Nephron progenitor cell (in vitro differentiated cells): ENCODE data around the gene RPS10.

Source experiments
- DNase-seq: peaks from one replicate; pipeline ENCODE4 v3.0.0; 2021
- H3K27ac Mint-ChIP-seq: 2 replicates; pipeline ENCODE4 v1.8.0; 2021; ENCODE audit warnings: mild to moderate bottlenecking, moderate library complexity, mixed read lengths
- H3K27me3 Mint-ChIP-seq: 2 replicates; pipeline ENCODE4 v1.8.0; 2021; ENCODE audit warnings: mild to moderate bottlenecking, low read depth, mixed read lengths; ENCODE audit not compliant: poor library complexity
- H3K36me3 Mint-ChIP-seq: 2 replicates; pipeline ENCODE4 v1.8.0; 2021; ENCODE audit warnings: low read depth, mixed read lengths
- H3K4me1 Mint-ChIP-seq: 2 replicates; pipeline ENCODE4 v1.8.0; 2021; ENCODE audit warnings: mixed read lengths
- H3K4me3 Mint-ChIP-seq: 2 replicates; pipeline ENCODE4 v1.8.0; 2021; ENCODE audit warnings: mild to moderate bottlenecking, moderate library complexity, mixed read lengths
- H3K9me3 Mint-ChIP-seq: 2 replicates; pipeline ENCODE4 v1.8.0; 2021; ENCODE audit warnings: mild to moderate bottlenecking, moderate library complexity, mixed read lengths
- CTCF ChIP-seq: fragments of 200-600 bp; sonication (generic); IDR thresholded peaks from 2 replicates; pipeline ENCODE4 v1.5.0; 2021; ENCODE audit warnings: antibody characterized with exemption

The RPS10 gene

GRCh38 chr6:34447386-34447785 is 21.5 kb upstream of the RPS10 start:
- H3K4me1 Mint-ChIP-seq, result peaks cover 20% of the 10 kb centered on the region
- no peak for DNase-seq

DNA sequence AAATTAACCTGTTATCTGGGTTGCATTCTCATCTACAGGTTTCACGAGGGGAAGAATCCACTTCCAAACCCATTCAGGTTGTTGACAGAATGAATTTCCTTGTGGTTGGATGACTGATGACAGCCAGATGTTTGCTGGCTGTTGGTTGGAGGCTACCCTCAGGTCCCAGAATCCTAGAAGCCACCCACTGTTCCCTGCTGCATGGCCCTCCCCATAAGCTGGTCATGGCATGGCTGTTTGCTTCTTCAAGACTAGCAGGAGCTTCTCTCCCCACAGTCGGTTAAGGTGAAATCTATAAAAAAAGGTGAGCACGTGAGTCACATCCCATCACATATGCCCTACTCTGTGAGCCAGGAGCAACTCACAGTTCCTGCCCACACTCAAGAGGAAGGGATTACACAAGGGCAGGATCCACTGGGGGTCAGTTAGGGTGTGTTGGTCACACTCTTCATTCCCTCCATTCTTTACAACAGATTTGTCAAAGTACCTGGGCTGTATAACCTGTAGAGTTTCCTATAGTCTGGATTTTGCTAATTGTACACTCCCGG is 19.5 kb upstream of the RPS10 start:
- H3K27ac Mint-ChIP-seq, result no peak overlapping the region
- no peak for DNase-seq
- H3K36me3 Mint-ChIP-seq, result no peaks in the 10 kb centered on the region
- peaks cover 6% of the 10 kb centered on the region for H3K27me3 Mint-ChIP-seq
- peaks cover 3% of the 10 kb centered on the region for H3K9me3 Mint-ChIP-seq
- H3K4me1 Mint-ChIP-seq, result peaks cover 26% of the 10 kb centered on the region
- no peak for TF ChIP-seq CTCF
- no peak overlapping the region for H3K4me3 Mint-ChIP-seq

More at GRCh38 chr6:34447386-34447785, 21.5 kb upstream of the RPS10 start:
- Mint-ChIP-seq H3K4me3 (peak overlapping the region; percentile 11), H3K27me3 (peaks cover 12% of the 10 kb centered on the region), H3K36me3 (peaks cover 4% of the 10 kb centered on the region), H3K27ac (no peak overlapping the region), H3K9me3 (peaks cover 8% of the 10 kb centered on the region)
- TF ChIP-seq CTCF, result no peak

DNA sequence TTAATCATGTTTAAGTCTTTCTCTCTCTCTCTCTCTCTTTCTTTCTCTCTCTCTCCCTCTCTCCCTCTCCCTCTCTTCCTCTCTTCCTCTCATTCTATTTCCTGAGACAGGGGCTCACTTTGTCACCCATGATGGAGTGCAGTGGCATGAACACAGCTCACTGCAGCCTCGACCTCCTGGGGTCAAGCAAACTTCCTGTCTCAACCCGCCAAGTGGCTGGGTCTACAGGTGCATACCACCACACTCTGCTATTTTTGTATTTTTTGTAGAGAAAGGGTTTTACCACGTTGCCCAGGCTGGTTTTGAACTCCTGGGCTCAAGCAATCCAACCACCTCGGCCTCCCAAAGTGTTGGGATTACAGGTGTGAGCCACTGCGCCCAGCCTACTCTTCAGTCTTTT is 15.7 kb upstream of the RPS10 start:
- peaks cover 5% of the 10 kb centered on the region for H3K4me1 Mint-ChIP-seq
- TF ChIP-seq CTCF, result no peak
- H3K36me3 Mint-ChIP-seq, result peaks cover 5% of the 10 kb centered on the region
- DNase-seq, result no peak
- H3K27me3 Mint-ChIP-seq, result no peaks in the 10 kb centered on the region
- H3K27ac Mint-ChIP-seq, result no peak overlapping the region
- peaks cover 27% of the 10 kb centered on the region for H3K9me3 Mint-ChIP-seq
- no peak overlapping the region for H3K4me3 Mint-ChIP-seq

DNA sequence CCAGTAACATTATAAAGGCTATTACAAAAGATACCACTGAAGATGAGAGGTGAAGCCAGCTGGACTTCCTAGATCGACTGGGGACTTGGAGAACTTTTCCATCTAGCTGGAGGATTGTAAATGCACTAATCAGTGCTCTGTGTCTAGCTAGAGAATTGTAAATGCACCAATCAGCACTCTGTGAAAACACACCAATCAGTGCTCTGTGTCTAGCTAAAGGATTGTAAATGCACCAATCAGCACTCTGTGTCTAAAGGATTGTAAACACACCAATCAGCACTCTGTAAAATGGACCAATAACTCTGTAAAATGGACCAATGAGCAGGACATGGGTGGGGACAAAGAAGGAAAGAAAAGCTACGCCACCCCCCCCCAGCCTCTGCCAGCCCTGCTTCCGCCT is 13.6 kb upstream of the RPS10 start:
- peaks cover 5% of the 10 kb centered on the region for H3K4me1 Mint-ChIP-seq
- peaks cover 5% of the 10 kb centered on the region for H3K36me3 Mint-ChIP-seq
- DNase-seq, result no peak
- peaks cover 30% of the 10 kb centered on the region for H3K9me3 Mint-ChIP-seq
- no peak for TF ChIP-seq CTCF
- peaks cover 6% of the 10 kb centered on the region for H3K27me3 Mint-ChIP-seq
- no peak overlapping the region for H3K27ac Mint-ChIP-seq
- H3K4me3 Mint-ChIP-seq, result no peak overlapping the region

DNA sequence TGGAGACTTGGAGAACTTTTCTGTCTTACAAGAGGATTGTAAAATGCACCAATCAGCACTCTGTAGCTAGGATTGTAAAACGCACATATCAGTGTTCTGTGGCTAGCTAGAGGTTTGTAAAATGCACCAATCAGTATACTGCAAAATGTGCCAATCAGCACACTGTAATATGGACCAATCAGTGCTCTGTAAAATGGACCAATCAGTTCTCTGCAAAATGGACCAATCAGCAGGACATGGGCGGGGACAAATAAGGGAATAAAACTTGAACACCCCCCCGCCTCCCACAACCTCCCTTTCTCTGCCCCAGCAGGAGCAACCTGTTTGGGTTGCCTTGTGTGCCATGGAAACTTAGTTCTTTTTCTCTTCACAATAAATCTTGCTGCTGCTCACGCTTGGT is 12.8 kb upstream of the RPS10 start:
- Mint-ChIP-seq H3K27me3 (peaks cover 6% of the 10 kb centered on the region), H3K9me3 (peaks cover 30% of the 10 kb centered on the region), H3K4me3 (no peak overlapping the region), H3K36me3 (peaks cover 5% of the 10 kb centered on the region), H3K4me1 (peaks cover 5% of the 10 kb centered on the region), H3K27ac (no peak overlapping the region)
- no peak for TF ChIP-seq CTCF
- DNase-seq, result no peak

DNA sequence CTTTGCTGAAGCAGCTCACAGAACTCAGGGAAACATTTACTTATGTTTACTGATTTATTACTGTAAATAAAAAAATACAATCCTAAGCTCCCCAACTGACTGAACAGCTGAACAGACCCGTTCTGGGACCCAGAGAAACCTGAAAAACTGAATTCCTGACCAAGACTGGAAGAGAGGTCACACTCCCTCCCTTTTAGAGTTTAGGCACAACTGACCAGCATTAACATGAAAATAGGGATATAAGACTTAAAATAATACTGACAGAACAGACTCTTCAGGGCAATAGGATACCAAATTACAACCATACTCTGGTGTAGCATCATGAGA is 11.7 kb upstream of the RPS10 start:
- Mint-ChIP-seq H3K9me3 (peaks cover 30% of the 10 kb centered on the region), H3K36me3 (peaks cover 5% of the 10 kb centered on the region), H3K4me1 (peaks cover 5% of the 10 kb centered on the region), H3K27ac (no peak overlapping the region), H3K4me3 (no peak overlapping the region), H3K27me3 (peaks cover 6% of the 10 kb centered on the region)
- DNase-seq, result no peak
- TF ChIP-seq CTCF, result no peak
